Effector memory CD8-positive, alpha-beta T cell (primary cell): ENCODE data around the gene RPL22.

Experiments used
- ATAC-seq: fragments of 150-1000 bp; cut with Tn5 transposase; replicated peaks from 2 replicates; pipeline ENCODE4 v1.10.0; 2021; ENCODE audit warnings: mild to moderate bottlenecking, moderate library complexity
- DNase-seq, 3 experiments: peaks; one replicate each; pipeline ENCODE4 v3.0.0; 2021
- H3K27ac Mint-ChIP-seq, 2 donors: one replicate each; pipeline ENCODE4 v1.8.0; 2022; ENCODE audit warnings: mild to moderate bottlenecking in 2 of 2, mixed read lengths in 2 of 2, moderate library complexity in 2 of 2
- H3K27me3 Mint-ChIP-seq, 2 donors: one replicate each; pipeline ENCODE4 v1.8.0; 2022; ENCODE audit warnings: mixed read lengths in 2 of 2
- H3K36me3 Mint-ChIP-seq: one replicate; pipeline ENCODE4 v1.8.0; 2022; ENCODE audit warnings: mild to moderate bottlenecking, moderate library complexity, mixed read lengths; ENCODE audit not compliant: insufficient read depth
- H3K4me1 Mint-ChIP-seq, 2 donors: one replicate each; pipeline ENCODE4 v1.8.0; 2022; ENCODE audit warnings: low read depth in 2 of 2, mixed read lengths in 2 of 2
- H3K4me3 Mint-ChIP-seq, 2 donors: one replicate each; pipeline ENCODE4 v1.8.0; 2022; ENCODE audit warnings: mild to moderate bottlenecking in 2 of 2, mixed read lengths in 2 of 2, moderate library complexity in 2 of 2
- H3K9me3 Mint-ChIP-seq, 2 donors: one replicate each; pipeline ENCODE4 v1.8.0; 2022; ENCODE audit warnings: mixed read lengths in 2 of 2
- total RNA-seq, 9 experiments: gene quantifications; one replicate each; lab custom pipeline; 2026; lab: John Stamatoyannopoulos, UW

Gene RPL22
- total RNA-seq, result 62.9 to 152 (median 101) reads per million in 9 experiments

DNA sequence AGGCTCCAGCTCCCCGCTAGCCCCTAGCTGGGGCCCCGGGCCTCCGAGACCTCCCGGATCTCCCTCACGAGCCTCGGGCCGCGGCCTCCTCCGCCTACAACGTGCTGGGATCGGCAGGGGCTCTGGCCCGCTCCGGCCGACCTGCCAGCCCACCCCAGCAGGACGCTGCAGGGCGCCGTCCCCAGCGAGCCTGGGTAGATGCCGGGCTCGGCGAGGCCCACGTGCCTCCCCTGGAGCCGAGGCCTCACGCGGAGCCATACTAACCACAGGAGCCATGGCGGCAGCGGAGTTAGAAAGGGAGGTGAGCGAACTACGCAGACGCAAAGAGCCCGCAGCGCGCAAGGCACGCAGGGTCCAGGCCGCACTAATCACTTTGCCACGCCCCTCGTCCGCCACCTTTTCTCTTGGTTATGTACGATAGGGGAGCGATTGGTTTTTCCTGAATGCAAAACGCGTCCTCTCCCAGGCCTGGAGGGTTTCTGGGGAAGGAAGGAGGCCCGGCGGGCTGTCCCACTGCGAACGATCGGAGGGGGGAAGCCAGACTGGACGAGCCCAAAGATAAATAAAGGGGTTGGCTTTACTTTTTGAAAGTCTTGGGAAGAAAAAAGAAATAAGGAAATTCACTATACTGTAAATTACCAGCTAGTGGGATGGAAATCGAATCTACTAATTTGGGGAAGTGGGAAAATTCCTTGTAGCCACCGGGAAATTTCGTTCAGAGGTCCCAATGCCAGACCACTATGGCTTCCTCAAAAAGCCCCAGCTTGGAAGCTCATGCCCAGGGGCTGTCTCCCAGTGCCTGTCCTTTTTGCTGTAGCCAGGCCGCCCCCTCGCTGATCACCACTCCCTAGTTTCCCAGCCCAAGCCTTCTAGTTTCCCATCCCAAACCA, at the start of gene RPL22:
TSS of gene RPL22 (minus strand) at position 298 of the 890 bp plus-strand sequence. CDS start at position 276, 22 bp downstream.
- no peaks in the 10 kb centered on the region for H3K27me3 Mint-ChIP-seq
- peak; percentile 92 to 95 (median 93) for DNase-seq
- H3K9me3 Mint-ChIP-seq, result no peaks in the 10 kb centered on the region
- peak within 1 kb of the TSS; percentile 87 to 91 for H3K4me3 Mint-ChIP-seq
- H3K36me3 Mint-ChIP-seq, result peaks cover 42% of the 10 kb centered on the region
- H3K27ac Mint-ChIP-seq, result peak within 1 kb of the TSS; percentile 85 to 93
- ATAC-seq, result peak; percentile 96
- H3K4me1 Mint-ChIP-seq, result peaks cover 37 to 40% of the 10 kb centered on the region in 2 donors

DNA sequence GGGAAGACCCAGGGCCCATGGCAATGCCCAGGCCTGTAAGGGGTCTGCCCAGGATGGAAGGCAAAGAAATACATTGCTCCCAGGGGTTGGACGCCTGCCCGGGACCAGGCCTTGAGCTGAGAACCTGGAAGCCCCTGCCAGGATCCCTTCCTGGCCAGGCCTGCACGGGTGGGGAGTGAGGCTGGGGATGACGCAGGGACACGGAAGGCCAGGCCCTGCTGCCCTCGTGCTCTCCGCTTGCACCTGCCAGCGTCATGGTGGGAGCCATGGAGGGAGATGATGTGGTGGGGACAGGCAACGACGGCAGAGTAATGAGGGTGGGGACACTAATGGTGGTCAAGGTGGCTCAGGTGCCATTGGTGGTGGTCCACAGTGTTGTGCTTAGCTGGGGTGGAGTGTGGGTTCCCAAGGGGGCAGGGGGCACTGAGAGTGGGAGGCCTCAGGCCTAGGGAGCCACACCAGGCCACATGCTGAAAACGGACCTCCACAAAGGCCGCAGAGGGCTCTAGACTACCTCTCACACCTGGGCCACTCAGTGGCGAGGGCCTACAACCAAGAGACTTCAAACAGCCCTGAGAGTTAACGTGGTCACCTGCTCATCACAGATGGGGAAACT, 48.9 kb upstream of the RPL22 start:
- no peak for ATAC-seq
- H3K27me3 Mint-ChIP-seq, result peaks cover 45 to 75% of the 10 kb centered on the region in 2 donors
- peaks cover 14% of the 10 kb centered on the region for H3K36me3 Mint-ChIP-seq
- peak overlapping the region in 1 of 2 donors; percentile 34 for H3K4me3 Mint-ChIP-seq
- no peak overlapping the region for H3K27ac Mint-ChIP-seq
- DNase-seq, result no peak
- H3K4me1 Mint-ChIP-seq, result peaks cover 7 to 11% of the 10 kb centered on the region in 2 donors
- no peaks in the 10 kb centered on the region for H3K9me3 Mint-ChIP-seq

DNA sequence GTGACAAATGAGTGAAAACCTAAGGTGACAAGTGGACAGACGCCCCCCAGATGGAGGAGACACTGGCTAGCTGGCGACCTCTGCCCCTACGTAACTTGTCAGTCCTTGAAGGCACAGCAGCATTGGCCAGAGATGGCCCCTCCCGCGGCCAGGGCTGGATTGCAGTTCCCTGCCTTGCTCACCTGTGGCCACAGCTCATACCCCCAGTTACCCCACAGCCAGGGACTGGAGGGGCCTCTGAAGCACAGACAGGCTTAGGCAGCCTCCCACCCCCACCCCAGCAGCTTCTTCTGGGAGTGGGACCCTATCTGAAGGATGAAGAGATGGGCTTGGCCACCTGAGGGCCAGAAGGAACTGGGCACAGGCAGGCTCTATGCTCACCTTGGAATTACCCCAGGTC, 48.3 kb upstream of the RPL22 start:
- H3K4me3 Mint-ChIP-seq, result no peak overlapping the region
- H3K27ac Mint-ChIP-seq, result no peak overlapping the region
- peaks cover 17% of the 10 kb centered on the region for H3K36me3 Mint-ChIP-seq
- H3K9me3 Mint-ChIP-seq, result no peaks in the 10 kb centered on the region
- H3K27me3 Mint-ChIP-seq, result peaks cover 47 to 79% of the 10 kb centered on the region in 2 donors
- ATAC-seq (no peak), DNase-seq (no peak)
- H3K4me1 Mint-ChIP-seq, result peaks cover 7 to 11% of the 10 kb centered on the region in 2 donors

DNA sequence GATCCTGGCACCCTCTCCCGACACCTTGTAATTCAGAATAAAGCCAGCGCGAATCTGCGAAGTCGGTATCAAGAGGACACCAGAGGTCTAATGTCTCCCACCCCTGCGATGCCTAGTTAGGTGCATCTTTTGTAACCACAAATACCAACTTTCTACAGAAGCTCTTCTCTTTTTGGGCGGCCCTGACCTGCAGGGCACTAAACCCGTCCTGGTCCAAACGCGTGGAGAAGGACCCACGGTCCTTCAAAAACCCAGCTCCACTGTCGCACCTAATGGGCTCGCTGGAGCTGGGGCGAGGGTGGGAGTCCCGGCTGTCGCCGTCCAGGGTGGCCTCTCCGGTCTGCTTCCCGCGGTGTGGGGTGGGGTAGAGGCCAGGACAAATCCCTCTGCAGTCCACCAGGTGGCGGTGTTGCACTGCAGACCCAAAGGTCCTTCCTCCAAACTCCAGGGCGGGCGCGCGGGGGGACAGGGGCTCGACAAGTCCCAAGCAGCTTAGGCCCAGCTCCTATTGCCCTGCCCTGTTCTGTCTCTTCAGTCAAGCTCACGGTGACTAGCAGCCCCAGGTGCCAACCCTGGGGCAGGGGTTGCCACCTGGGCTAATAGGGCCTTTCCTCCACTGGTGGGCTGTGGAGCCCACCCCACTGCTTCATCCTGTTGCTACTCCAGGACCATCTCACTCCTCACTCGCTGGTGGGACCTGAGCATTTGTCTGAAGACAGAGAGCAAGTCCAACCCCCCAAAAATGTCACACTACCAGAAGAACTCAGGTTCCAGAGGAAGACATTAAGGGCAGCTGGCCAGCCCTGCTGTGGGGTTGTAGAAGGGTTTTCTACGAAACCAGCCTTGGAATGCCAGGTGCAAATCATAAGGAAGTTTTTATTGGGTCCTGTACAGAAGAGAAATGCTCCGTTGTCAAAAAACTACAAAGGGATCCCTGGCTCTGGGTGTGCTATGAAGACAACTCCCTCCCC, 47.4 kb upstream of the RPL22 start:
- H3K4me1 Mint-ChIP-seq, result peaks cover 7 to 11% of the 10 kb centered on the region in 2 donors
- H3K4me3 Mint-ChIP-seq, result peak overlapping the region; percentile 73 to 76
- H3K9me3 Mint-ChIP-seq, result no peaks in the 10 kb centered on the region
- peaks cover 14% of the 10 kb centered on the region for H3K36me3 Mint-ChIP-seq
- peak; percentile 73 to 77 (median 76) for DNase-seq
- peak; percentile 71 for ATAC-seq
- peaks cover 48 to 73% of the 10 kb centered on the region in 2 donors for H3K27me3 Mint-ChIP-seq
- no peak overlapping the region for H3K27ac Mint-ChIP-seq

DNA sequence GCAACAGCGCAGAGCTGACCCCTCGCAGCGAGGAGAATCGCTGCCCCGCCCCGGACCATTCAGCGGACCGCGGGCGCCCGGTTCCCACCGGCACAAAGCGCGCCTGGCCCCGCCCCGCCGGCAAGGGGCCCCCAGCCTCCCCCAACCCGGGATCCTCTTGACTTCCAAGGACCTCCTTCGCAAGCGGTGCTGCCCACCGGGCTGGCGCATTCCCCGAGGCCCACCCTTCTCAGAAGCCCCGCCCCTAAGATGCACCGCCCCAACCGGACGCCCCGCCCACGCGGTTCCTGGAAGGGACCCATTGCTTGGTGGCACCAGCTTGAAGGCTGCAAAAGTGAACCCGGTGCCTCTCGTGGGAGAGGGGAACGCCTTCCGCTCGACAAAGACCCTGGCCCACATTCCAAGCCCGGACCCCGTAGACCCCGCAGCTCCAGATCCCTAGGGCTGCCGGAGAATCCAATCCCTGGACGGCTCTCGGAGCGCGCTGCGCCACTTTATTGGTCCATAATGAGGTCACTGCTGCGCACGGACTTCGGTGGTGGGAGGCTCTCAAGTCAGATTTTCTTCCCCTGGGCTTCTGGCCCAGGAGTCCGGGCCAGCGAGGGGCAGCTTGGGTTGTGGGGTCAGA, 46.6 kb upstream of the RPL22 start:
- Mint-ChIP-seq H3K4me1 (peaks cover 7 to 17% of the 10 kb centered on the region in 2 donors), H3K27me3 (peaks cover 51 to 73% of the 10 kb centered on the region in 2 donors), H3K36me3 (peaks cover 14% of the 10 kb centered on the region), H3K27ac (no peak overlapping the region), H3K4me3 (peak overlapping the region; percentile 73 to 76), H3K9me3 (no peaks in the 10 kb centered on the region)
- peak in 2 of 3 experiments; percentile 27 to 33 for DNase-seq
- no peak for ATAC-seq

DNA sequence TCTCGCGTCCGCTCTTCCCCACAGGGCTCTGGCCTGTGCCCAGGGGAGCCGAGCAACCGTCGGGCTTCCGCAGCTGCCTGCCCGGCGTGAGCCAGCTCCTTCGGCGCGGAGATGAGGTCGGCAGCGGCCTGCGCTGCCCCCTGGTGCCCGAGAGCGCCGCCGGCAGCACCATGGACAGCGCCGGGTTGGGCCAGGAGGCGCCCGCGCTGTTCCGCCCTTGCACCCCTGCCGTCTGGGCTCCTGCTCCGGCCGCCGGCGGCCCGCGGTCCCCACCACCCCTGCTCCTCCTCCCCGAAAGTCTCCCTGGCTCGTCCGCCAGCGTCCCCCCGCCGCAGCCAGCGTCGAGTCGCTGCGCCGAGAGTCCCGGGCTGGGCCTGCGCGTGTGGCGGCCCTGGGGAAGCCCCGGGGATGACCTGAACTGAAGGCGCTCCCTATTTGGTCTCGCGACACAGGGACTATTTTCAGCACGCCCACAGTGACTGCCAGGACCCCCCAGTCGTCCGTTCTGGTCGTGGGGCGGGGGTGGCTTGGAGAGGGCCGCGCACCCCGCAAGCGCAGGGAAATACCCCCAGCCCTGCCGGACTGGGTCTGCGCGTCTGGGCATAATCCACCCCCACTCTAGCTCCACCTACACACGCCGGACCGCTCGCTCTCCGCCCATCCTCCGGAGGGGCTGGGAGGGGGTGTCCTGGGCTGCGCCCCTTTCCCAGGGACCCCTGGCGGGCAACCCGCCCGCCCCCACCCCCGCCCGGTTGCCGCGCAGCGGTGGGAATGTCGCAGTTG, 45.9 kb upstream of the RPL22 start:
- DNase-seq (peak; percentile 74 to 81 (median 78)), ATAC-seq (peak; percentile 87)
- H3K27me3 Mint-ChIP-seq, result peaks cover 46 to 72% of the 10 kb centered on the region in 2 donors
- H3K4me1 Mint-ChIP-seq, result peaks cover 7 to 17% of the 10 kb centered on the region in 2 donors
- H3K4me3 Mint-ChIP-seq, result no peak overlapping the region
- H3K36me3 Mint-ChIP-seq, result peaks cover 14% of the 10 kb centered on the region
- H3K9me3 Mint-ChIP-seq, result no peaks in the 10 kb centered on the region
- H3K27ac Mint-ChIP-seq, result no peak overlapping the region

DNA sequence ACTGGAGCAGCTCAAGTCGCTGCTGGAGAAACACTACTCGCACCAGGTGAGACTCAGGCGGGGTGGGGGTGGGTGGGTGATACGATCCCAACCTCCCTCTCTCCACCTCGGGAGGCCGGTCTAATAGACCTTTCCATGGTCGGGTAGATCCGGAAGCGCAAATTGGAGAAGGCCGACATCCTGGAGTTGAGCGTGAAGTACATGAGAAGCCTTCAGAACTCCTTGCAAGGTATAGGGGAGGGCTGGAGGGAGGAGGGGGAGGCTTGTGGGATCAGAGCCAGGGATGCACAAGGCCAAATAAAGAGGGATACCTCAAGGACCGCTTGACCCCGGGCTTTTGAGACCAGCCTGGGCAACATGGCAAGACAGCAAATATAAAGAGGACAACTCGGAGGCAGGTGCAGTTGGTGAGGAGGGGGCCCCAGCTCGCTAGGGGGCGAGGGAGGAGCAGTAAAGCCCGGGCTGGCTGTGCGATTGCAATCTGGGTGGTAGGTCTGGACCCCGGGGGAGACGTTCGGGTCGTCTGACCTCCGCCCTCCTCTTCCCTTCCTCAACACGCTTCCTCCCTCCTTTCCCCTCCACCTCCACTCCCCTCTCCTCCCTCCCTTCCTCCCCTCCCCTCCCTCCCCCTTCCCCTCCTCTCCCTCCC, 45.1 kb upstream of the RPL22 start:
- Mint-ChIP-seq H3K4me3 (peak overlapping the region; percentile 20 to 33), H3K27me3 (peaks cover 49 to 75% of the 10 kb centered on the region in 2 donors)

DNA sequence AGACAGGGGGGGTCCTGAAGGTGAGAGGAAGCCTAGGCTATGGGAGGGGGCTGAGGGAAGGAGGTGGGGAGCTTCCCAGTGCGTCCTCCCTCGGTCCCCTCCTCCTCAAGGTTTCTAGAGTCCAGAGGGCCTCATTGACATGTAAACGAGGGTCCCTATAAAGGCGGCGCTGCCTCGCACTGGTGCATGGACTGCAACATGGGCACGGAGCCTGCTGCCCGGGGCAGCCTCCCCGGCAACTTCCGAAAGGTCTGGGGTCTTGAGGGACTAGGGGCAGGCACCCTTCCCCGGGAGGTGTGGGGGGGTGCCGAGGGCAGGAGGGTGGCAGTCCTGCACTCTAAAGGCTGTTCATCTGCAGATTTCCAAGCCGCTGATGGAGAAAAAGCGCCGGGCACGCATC, 44.6 kb upstream of the RPL22 start, which contains the start of gene HES3:
TSS of gene HES3 (plus strand) at position 187 of the 400 bp plus-strand sequence. CDS start at position 374, 187 bp downstream.
- H3K9me3 Mint-ChIP-seq, result no peaks in the 10 kb centered on the region
- peak within 1 kb of the TSS; percentile 20 to 33 for H3K4me3 Mint-ChIP-seq
- peaks cover 17% of the 10 kb centered on the region for H3K36me3 Mint-ChIP-seq
- DNase-seq, result no peak
- no peak within 1 kb of the TSS for H3K27ac Mint-ChIP-seq
- H3K4me1 Mint-ChIP-seq, result peaks cover 7 to 17% of the 10 kb centered on the region in 2 donors
- H3K27me3 Mint-ChIP-seq, result peaks cover 55 to 80% of the 10 kb centered on the region in 2 donors
- ATAC-seq, result no peak

More for the DNA sequence above, 45.1 kb upstream of the RPL22 start:
- Mint-ChIP-seq H3K9me3 (no peaks in the 10 kb centered on the region), H3K4me1 (peaks cover 7 to 17% of the 10 kb centered on the region in 2 donors), H3K27ac (no peak overlapping the region), H3K36me3 (peaks cover 17% of the 10 kb centered on the region)
- DNase-seq (no peak), ATAC-seq (no peak)

DNA sequence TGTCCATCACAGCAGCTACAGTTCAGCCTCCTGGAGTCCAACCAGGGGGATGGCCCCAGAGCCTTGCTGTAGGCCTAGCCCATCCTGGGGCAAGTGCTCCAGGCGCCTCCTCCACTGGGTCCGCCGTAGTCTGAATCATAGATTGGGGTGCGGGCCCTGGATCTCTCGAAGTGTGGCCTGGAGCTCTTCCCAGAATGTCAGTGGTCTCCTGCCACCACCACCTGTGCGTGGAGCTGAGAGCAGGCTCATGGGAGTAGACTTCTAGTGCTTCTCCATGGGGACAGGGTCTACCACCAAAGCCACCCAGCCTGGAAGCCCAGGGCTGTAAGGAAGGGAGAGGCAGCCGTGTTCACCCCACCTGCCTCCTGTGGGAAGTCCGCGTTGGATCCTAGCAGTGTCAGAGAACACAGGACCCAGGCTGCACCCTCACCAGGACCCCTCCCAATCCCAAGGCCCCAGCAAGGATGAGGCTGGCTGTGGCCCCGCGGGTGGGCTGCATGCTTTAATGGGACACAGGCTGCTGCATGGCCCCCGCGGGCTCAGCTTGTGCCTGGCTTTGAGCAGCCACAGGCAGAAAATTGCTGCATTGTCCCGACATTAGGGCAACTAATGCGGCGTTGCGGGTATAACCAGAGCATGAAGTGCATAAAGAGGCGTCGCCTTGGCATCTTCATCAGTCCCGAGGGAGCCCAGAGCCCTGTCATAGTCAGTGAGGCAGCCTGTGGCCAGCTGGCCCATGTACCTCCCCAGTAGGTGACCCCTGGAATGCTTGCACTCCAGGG, 43.8 kb upstream of the RPL22 start:
- Mint-ChIP-seq H3K4me3 (no peak overlapping the region), H3K4me1 (peaks cover 7 to 17% of the 10 kb centered on the region in 2 donors), H3K27me3 (peaks cover 54 to 79% of the 10 kb centered on the region in 2 donors)

DNA sequence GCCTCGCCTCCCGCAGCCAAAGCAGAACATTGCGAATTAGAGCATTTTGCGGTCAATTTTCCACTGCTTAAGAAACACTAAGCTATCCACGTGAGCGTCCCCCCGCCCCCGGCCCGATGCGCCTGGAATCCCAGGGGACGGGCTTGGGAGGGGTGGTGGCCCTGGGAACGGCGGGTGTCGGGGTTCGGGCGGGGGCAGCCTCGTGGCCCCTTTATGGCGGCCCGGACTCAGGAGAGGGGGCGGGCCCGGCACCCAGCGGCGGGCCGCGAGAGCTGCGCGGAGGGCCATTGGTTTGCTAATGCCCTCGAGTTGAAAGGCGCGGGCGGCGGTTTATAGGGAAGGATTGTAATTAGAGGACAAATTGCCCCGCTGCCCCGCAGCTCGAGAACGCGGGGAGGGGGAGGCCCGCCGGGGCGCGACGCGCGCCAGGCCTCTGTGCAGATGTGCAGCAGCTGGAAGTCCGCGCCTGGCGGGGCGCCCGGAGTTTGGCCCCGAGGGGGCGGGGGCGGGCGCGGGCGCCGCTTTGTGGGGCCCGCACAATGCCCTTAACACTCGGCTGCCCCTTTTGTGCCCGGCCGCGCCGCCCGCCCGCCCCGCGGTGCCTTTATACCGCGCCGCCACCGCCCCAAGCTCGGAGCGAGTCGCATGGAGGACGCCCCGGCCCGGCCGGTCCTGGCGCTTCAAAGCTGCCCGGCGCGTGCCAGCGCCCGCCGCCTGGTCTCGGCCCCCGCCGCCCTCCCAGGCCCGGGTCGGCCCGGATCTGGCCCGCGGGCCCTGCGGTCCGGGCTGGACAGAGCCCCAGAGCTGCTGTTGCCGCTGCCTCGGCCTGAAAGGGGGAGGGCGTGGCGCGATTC, 42.7 kb upstream of the RPL22 start:
- Mint-ChIP-seq H3K4me1 (peaks cover 7 to 17% of the 10 kb centered on the region in 2 donors), H3K27me3 (peaks cover 46 to 68% of the 10 kb centered on the region in 2 donors)

More for the DNA sequence above, 43.8 kb upstream of the RPL22 start:
- H3K27ac Mint-ChIP-seq, result no peak overlapping the region
- no peak for DNase-seq
- ATAC-seq, result no peak
- peaks cover 17% of the 10 kb centered on the region for H3K36me3 Mint-ChIP-seq
- no peaks in the 10 kb centered on the region for H3K9me3 Mint-ChIP-seq

More for the DNA sequence above, 42.7 kb upstream of the RPL22 start:
- H3K27ac Mint-ChIP-seq, result no peak overlapping the region
- ATAC-seq (no peak), DNase-seq (no peak)
- H3K36me3 Mint-ChIP-seq, result peaks cover 17% of the 10 kb centered on the region
- no peak overlapping the region for H3K4me3 Mint-ChIP-seq
- H3K9me3 Mint-ChIP-seq, result no peaks in the 10 kb centered on the region
